Measurements from ENCODE around the gene XPNPEP3.

XPNPEP3 gene

GRCh38 chr22:40939202-40939601, 82.3 kb downstream of the XPNPEP3 start:
- DNase-seq (ENCODE audit: low spot score) = peak; percentile 1

DNA sequence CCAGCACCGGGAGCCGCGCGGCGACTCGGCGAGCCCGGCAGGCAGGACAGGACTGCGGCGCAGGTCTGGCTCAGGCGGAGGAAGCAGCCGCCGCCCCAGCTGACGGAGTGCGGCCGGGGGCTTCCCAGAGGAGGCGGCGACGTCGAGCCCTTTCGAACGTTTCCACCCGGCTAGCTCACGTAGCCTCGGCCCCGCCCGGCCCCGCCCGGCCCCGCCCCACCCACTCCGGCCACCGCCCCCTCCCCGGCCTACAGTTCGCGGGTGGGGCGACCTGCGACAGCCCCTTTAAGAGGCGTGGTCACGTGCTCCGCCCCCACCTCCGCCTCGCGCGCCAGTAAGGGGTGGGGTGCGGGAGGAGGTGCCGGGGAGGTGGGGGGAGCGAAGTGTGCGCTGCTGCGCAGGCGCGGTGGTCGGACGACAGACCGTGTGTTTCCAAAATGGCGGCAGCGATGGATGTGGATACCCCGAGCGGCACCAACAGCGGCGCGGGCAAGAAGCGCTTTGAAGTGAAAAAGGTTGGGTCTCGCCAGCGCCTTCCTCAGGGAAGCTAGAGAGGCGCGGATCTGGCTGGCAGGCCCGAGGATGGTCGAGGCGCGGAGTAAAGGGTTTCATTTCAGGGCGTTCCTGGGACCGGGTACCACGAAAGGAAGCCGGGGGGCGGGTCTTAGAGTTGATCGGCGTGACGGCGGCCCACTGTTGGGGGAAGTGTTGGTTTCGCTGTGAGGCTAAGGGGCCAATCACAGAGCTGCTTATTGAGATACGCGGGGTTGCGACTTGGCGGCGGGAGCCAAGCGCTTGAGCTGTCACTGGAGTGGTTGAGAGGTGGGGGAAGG, 94.2 kb downstream of the XPNPEP3 start, which contains the start of gene RBX1:
TSS of gene RBX1 (plus strand) at position 417 of the 833 bp plus-strand sequence. CDS start at position 438, 21 bp downstream.
- DNase-seq (ENCODE audit: low spot score) = peak; percentile 99

DNA sequence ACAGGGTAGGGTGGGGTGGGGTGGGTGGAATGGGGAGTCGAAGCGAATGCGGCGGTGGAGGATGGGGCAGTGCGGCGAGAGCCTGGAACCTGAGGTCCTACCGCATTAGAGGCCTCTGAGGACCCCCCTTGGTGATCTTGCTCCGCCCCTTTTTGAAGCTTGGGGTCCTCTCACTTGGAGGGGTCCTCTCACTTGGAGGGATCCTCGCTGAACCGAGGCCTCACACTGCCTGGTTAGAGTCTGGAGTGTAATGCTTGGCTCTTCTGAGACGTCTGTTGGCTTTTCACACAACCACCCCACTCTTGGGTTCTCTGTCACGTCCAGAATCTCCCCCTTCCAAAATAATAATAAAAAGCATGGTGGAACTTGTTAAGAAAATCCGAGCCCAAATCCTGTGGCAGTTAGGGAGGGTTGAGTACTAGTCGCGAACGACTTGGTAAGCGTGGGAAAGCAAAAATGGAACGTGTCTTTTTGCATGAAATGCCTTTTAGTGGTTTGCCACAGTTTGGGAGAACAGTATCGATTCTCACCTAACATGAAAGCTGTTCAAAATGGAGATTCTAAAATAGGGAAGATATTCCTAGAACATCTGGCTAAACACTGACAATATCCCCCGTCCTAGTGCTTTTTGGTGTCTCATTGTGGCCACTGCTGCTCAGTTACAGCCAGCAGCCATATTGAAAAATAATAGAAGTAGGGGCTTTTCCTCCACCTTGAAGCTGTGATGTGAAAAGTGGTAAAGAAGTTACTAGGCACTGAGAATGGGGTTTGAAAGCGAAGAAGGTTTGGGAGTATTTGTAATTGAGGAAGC, 95.1 kb downstream of the XPNPEP3 start:
- no peak for DNase-seq (ENCODE audit: low spot score)

DNA sequence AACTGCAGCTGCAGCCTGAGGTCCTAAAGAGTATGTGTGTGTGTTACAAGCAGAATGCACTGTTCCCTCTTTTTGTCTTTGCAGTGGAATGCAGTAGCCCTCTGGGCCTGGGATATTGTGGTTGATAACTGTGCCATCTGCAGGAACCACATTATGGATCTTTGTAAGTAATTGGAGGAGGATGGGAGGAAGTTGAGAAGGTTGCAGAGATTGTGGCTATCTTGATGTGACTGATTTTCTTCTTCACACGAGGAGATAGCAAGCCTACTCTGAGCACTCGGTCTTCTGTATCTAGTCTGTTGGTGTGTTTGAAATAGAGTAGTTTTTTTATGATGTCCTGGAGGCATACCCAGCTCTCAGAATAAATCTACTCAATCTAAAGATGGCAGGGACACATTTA, 96.5 kb downstream of the XPNPEP3 start:
- no peak for DNase-seq (ENCODE audit: low spot score)

DNA sequence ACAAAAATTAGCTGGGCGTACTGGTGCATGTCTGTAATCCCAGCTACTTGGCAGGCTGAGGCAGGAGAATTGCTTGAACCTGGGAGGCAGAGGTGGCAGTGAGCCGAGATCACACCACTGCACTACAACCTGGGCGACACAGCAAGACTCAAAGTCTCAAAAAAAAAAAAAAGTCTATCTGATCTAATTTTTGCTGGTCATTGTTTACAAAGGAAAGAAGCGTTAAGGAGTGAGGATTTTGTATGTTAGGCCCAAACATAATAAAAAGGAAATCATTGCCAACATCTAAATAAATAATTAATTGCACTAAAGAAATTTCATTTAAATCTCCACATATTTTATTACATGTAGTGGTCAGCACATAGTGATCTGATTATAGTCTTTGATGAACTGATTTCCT, 97.2 kb downstream of the XPNPEP3 start:
- DNase-seq (ENCODE audit: low spot score) = no peak

- DNase-seq (ENCODE audit: low spot score) = no peak
Measured at GRCh38 chr22:40955571-40955970, 98.6 kb downstream of the XPNPEP3 start.

- DNase-seq (ENCODE audit: low spot score) = no peak
Measured at GRCh38 chr22:40957601-40958000, 100.7 kb downstream of the XPNPEP3 start.

DNA sequence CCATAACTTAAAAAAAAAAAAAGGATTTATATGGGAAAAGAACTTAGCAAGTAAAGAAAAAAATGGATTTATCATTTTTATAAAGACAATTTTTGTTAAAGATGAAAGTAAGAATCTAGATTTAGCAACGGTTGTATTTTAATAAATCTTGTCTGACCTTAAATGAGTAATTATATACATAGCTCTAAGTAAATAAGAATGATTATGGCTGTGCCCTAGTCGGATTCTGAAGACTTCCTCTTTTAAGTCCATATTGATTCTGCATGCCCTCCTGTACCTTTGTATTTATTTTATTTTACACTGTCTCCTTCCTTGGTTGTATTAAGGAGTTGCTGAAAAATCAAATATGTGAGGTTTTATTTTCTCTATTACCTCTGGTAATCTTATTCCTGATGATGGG, 101.4 kb downstream of the XPNPEP3 start:
- no peak for DNase-seq (ENCODE audit: low spot score)

- no peak for DNase-seq (ENCODE audit: low spot score)
Measured at GRCh38 chr22:40960145-40960544, 103.2 kb downstream of the XPNPEP3 start.

DNA sequence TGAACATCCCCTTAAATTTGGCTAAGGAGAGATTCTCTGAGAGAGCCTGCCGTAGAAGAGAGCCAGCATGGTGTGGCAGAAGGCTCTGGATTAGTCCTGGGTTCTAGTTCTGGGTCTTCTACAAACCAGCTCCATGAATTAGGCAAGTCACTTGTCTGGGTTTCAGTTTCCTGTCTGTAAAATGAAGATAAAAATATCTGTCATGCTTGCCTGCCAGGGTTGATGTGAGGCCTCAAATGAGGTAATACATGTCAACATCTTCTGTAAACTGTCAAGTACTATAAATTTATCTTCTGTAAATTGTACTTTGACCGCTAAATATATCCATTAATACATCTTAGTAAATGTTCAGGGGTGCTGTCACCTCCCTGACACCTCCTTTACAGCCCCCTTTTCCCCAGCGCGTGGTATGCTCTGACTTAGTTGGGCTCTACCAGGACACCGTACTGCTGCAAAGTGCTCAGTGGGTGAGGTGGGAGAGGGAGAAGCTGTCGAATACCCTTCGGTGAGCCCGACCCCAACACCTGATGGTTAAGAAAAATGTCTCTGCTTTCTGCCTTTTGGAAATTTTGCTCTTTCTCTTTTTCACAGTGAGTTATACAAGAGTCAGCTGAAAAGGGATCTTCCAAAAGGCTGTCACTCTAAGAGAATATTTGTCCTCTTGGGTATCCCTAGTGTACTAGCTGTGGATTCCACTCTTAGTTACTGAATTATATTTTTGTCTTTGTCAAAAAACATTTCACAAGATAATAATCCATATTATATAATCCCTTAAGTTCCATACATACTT, 109.2 kb downstream of the XPNPEP3 start:
- DNase-seq (ENCODE audit: low spot score) = no peak

- no peak for DNase-seq (ENCODE audit: low spot score)
Measured at GRCh38 chr22:40966726-40967085, 109.8 kb downstream of the XPNPEP3 start.

- DNase-seq (ENCODE audit: low spot score) = no peak
Measured at GRCh38 chr22:40967111-40967760, 110.3 kb downstream of the XPNPEP3 start.

GRCh38 chr22:40972587-40972986, 115.6 kb downstream of the XPNPEP3 start:
- DNase-seq (ENCODE audit: low spot score) = no peak

GRCh38 chr22:40973144-40973543, 116.2 kb downstream of the XPNPEP3 start:
- no peak for DNase-seq (ENCODE audit: low spot score)

DNA sequence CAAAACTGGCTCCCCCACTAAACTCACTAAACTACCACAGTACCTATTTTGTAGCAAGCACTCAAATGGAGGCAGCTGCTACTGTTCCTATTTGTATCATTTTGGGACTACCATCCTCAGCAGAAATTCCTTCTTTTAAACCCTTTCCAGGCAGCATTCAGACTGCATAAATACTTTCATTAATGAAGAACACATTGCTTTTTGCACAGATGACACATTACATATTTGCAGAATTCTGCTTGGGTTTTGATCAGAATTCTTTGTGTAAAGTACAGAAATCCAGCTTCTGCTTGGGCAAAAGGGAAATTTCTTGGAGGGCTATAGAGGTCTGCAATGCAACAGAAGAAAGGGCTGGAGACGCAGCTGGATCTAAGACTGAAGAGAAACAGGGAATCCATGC, 118.4 kb downstream of the XPNPEP3 start:
- DNase-seq (ENCODE audit: low spot score) = no peak

DNA sequence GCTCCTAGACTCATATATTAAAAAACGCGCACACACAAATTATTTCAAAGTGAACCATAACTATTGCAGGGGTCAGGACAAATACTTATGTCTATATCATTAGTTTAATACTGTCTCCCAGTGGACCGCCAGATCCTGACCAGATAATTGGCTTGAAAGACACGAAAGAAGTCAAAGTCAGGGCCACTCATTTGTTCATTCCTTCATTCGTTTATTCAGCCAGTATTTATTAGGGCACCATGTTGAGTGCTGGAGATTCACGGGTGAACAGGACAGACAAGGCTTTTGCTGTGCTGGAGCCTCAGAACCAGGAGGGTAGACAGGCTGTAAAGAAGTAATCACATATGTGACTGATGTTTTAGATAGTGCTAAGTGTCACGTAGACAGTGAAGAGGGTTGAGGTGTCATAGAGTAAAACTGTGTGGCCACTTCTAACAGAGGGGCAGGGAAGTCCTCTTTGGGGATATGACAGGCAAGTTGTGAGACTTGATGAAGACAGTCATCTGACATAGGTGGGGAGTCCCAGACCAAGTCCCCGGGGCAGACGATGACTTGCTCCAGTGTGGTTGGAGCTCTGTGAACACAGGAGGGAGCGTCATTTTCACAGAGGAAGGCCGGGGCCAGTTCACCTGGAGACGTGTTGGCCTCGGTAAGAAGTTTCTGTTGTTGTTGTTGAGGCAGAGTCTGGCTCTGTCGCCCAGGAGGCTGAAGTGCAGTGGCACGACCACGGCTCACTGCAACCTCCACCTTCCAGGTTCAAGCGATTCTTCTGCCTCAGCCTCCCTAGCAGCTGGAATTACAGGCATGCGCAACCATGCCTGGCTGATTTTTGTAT, 120.1 kb downstream of the XPNPEP3 start:
- no peak for DNase-seq (ENCODE audit: low spot score)

- DNase-seq (ENCODE audit: low spot score) = no peak
Measured at GRCh38 chr22:40979198-40979597, 122.2 kb downstream of the XPNPEP3 start.

DNA sequence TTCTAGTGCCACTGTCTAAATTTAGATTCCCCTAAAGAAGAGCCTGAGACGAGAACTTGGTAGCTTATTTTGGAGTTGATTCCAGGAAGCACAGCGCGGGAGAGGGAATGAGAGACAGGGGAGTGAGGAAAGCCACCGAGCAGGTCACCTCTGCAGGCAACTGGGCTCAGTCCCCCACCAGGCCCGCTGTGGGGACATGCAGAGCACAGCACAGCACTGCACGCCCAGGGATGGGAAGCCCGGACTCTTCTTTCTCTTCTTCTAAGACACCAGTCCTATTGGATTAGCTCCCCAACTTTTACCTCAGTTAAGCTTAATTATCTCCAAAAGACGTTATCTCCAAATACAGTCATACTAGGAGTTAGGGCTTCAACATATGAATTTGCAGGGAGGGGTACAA, 122.9 kb downstream of the XPNPEP3 start:
- no peak for DNase-seq (ENCODE audit: low spot score)
